Naive B cell (primary cell): Measurements from ENCODE around the gene ATAD3B. TPM values are rescaled to one million over a fixed set of nuclear protein-coding genes. Genes with fewer than 3 reads are reported as not detected.
"Not testable (repeated sequence)": the region's sequence is repeated elsewhere in the genome, so short reads cannot be mapped to it uniquely, and the experiment has no call there.

Source experiments
- ATAC-seq, 2 donors: fragments of 150-1000 bp; cut with Tn5 transposase; 2 replicates each; pipeline ENCODE4 v1.10.0; 2021; ENCODE audit warnings: low read depth in 2 of 2, mild to moderate bottlenecking in 2 of 2, moderate library complexity in 2 of 2
- DNase-seq: peaks from one replicate; pipeline ENCODE4 v3.0.0; 2022
- H3K27ac Mint-ChIP-seq, 6 donors: one replicate each; pipeline ENCODE4 v1.8.0; 2020 to 2022; ENCODE audit warnings: mild to moderate bottlenecking in 6 of 6, mixed read lengths in 6 of 6, moderate library complexity in 5 of 6, inconsistent platforms in 2 of 6
- H3K27me3 Mint-ChIP-seq, 3 donors: one replicate each; pipeline ENCODE4 v1.8.0; 2021 to 2022; ENCODE audit warnings: mixed read lengths in 3 of 3, mild to moderate bottlenecking in 1 of 3
- H3K36me3 Mint-ChIP-seq, 2 donors: one replicate each; pipeline ENCODE4 v1.8.0; 2020 to 2022; ENCODE audit warnings: mixed read lengths in 2 of 2, inconsistent platforms in 1 of 2, mild to moderate bottlenecking in 1 of 2
- H3K4me1 Mint-ChIP-seq, 3 donors: one replicate each; pipeline ENCODE4 v1.8.0; 2020 to 2022; ENCODE audit warnings: mixed read lengths in 3 of 3, inconsistent platforms in 1 of 3, mild to moderate bottlenecking in 1 of 3, moderate library complexity in 1 of 3
- H3K4me3 Mint-ChIP-seq, 8 donors: one replicate each; pipeline ENCODE4 v1.8.0; 2020 to 2022; ENCODE audit warnings: mild to moderate bottlenecking in 8 of 8, mixed read lengths in 8 of 8, moderate library complexity in 8 of 8, inconsistent platforms in 2 of 8
- H3K9me3 Mint-ChIP-seq, 7 donors: one replicate each; pipeline ENCODE4 v1.8.0; 2020 to 2022; ENCODE audit warnings: mixed read lengths in 7 of 7, mild to moderate bottlenecking in 5 of 7, inconsistent platforms in 2 of 7, moderate library complexity in 1 of 7
- polyA plus RNA-seq, 6 donors: library from polyadenylated mRNA; unstranded; fragments of 300-500 nt; fragmentation: Illumina TruSeq; gene quantifications; one replicate each; pipeline ENCODE4 v1.2.3, GENCODE V29; 2021; ENCODE audit warnings: low read depth in 6 of 6

The ATAD3B gene
- polyA plus RNA-seq, 6 donors from 2014 or later: 0.20 to 10.2 (median 2.9) TPM

- ATAC-seq, H3K36me3 Mint-ChIP-seq, H3K4me3 Mint-ChIP-seq, H3K27me3 Mint-ChIP-seq, H3K9me3 Mint-ChIP-seq, H3K27ac Mint-ChIP-seq, DNase-seq: not testable (repeated sequence)
- peaks cover 21 to 26% (median 24%) of the 10 kb centered on the region in 3 donors for H3K4me1 Mint-ChIP-seq
Observed at GRCh38 chr1:1508775-1509464, 37.4 kb downstream of the ATAD3B start.

- not testable (repeated sequence) for DNase-seq, H3K4me3 Mint-ChIP-seq, H3K36me3 Mint-ChIP-seq, H3K27me3 Mint-ChIP-seq, ATAC-seq, H3K9me3 Mint-ChIP-seq, H3K27ac Mint-ChIP-seq
- H3K4me1 Mint-ChIP-seq: peaks cover 21 to 29% (median 26%) of the 10 kb centered on the region in 3 donors
Observed at GRCh38 chr1:1509465-1509850, 37.9 kb downstream of the ATAD3B start.

- H3K9me3 Mint-ChIP-seq: no peaks in the 10 kb centered on the region
- no peaks in the 10 kb centered on the region for H3K27me3 Mint-ChIP-seq
- H3K27ac Mint-ChIP-seq: peak overlapping the region; percentile 85 to 95 (median 92)
- peak overlapping the region; percentile 85 to 93 (median 88) for H3K4me3 Mint-ChIP-seq
- H3K4me1 Mint-ChIP-seq: peaks cover 12 to 21% (median 12%) of the 10 kb centered on the region in 3 donors
- no peaks in the 10 kb centered on the region for H3K36me3 Mint-ChIP-seq
- DNase-seq: no peak
- no peak for ATAC-seq
Observed at GRCh38 chr1:1510912-1511532, 39.5 kb downstream of the ATAD3B start.

GRCh38 chr1:1511533-1512285 lies 40.1 kb downstream of the ATAD3B start, which contains the start of gene ATAD3A:
ATAD3A (plus strand) TSS chr1:1512162; CDS start chr1:1512269, 107 bp downstream.
- Mint-ChIP-seq H3K36me3 (no peaks in the 10 kb centered on the region), H3K4me1 (peaks cover 12 to 21% (median 12%) of the 10 kb centered on the region in 3 donors), H3K27me3 (no peaks in the 10 kb centered on the region), H3K27ac (peak within 1 kb of the TSS; percentile 87 to 99 (median 96)), H3K9me3 (no peaks in the 10 kb centered on the region), H3K4me3 (peak within 1 kb of the TSS; percentile 87 to 96 (median 92))
- DNase-seq (peak; percentile 91), ATAC-seq (peak; percentile 89 to 90)

- not testable (repeated sequence) for H3K9me3 Mint-ChIP-seq, H3K36me3 Mint-ChIP-seq, H3K27me3 Mint-ChIP-seq
- DNase-seq (peak; percentile 24), ATAC-seq (peak; percentile 8 to 12)
- Mint-ChIP-seq H3K4me3 (peak overlapping the region; percentile 49 to 90 (median 72)), H3K27ac (peak overlapping the region in 1 of 6 donors; percentile 93), H3K4me1 (peaks cover 12 to 21% (median 12%) of the 10 kb centered on the region in 3 donors)
Observed at GRCh38 chr1:1512425-1512824, 40.9 kb downstream of the ATAD3B start.

- Mint-ChIP-seq H3K4me3 (peak overlapping the region in 7 of 8 donors; percentile 49 to 83 (median 60)), H3K27ac (peak overlapping the region in 1 of 6 donors; percentile 76), H3K4me1 (peaks cover 12 to 21% (median 12%) of the 10 kb centered on the region in 3 donors)
- not testable (repeated sequence) for H3K27me3 Mint-ChIP-seq, ATAC-seq, H3K9me3 Mint-ChIP-seq, DNase-seq, H3K36me3 Mint-ChIP-seq
Observed at GRCh38 chr1:1513675-1514074, 42.1 kb downstream of the ATAD3B start.

- not testable (repeated sequence) for H3K27me3 Mint-ChIP-seq, DNase-seq, H3K9me3 Mint-ChIP-seq, ATAC-seq, H3K4me3 Mint-ChIP-seq, H3K27ac Mint-ChIP-seq, H3K36me3 Mint-ChIP-seq
- H3K4me1 Mint-ChIP-seq: peaks cover 12 to 21% (median 12%) of the 10 kb centered on the region in 3 donors
Observed at GRCh38 chr1:1514376-1514775, 42.8 kb downstream of the ATAD3B start.

- H3K9me3 Mint-ChIP-seq, H3K27me3 Mint-ChIP-seq, H3K36me3 Mint-ChIP-seq, ATAC-seq, DNase-seq: not testable (repeated sequence)
- peak overlapping the region in 1 of 8 donors; percentile 57 for H3K4me3 Mint-ChIP-seq
- peaks cover 3 to 15% (median 4%) of the 10 kb centered on the region in 3 donors for H3K4me1 Mint-ChIP-seq
- peak overlapping the region in 1 of 6 donors; percentile 66 for H3K27ac Mint-ChIP-seq
Observed at GRCh38 chr1:1516923-1517322, 45.4 kb downstream of the ATAD3B start.

- Mint-ChIP-seq H3K4me1 (peaks cover 0 to 10% (median 2%) of the 10 kb centered on the region in 3 donors), H3K4me3 (peak overlapping the region in 1 of 8 donors; percentile 29), H3K27me3 (no peaks in the 10 kb centered on the region), H3K27ac (peak overlapping the region in 2 of 6 donors; percentile 24 to 95), H3K9me3 (no peaks in the 10 kb centered on the region), H3K36me3 (peaks cover 0 to 5% of the 10 kb centered on the region in 2 donors)
- ATAC-seq: no peak
- DNase-seq: no peak
Observed at GRCh38 chr1:1517973-1518620, 46.5 kb downstream of the ATAD3B start.

- not testable (repeated sequence) for H3K9me3 Mint-ChIP-seq, DNase-seq, ATAC-seq, H3K27me3 Mint-ChIP-seq, H3K36me3 Mint-ChIP-seq, H3K4me3 Mint-ChIP-seq
- H3K27ac Mint-ChIP-seq: peak overlapping the region in 2 of 6 donors; percentile 24 to 92
- H3K4me1 Mint-ChIP-seq: peaks cover 0 to 10% (median 2%) of the 10 kb centered on the region in 3 donors
Observed at GRCh38 chr1:1518621-1519007, 47.0 kb downstream of the ATAD3B start.

GRCh38 chr1:1519805-1520505 lies 48.4 kb downstream of the ATAD3B start:
- not testable (repeated sequence) for H3K9me3 Mint-ChIP-seq, H3K36me3 Mint-ChIP-seq, ATAC-seq, H3K4me1 Mint-ChIP-seq, DNase-seq, H3K4me3 Mint-ChIP-seq, H3K27me3 Mint-ChIP-seq
- peak overlapping the region in 1 of 6 donors; percentile 70 for H3K27ac Mint-ChIP-seq

- peaks cover 0 to 5% of the 10 kb centered on the region in 2 donors for H3K36me3 Mint-ChIP-seq
- DNase-seq: no peak
- H3K4me3 Mint-ChIP-seq: no peak overlapping the region
- no peak overlapping the region for H3K27ac Mint-ChIP-seq
- H3K27me3 Mint-ChIP-seq: no peaks in the 10 kb centered on the region
- no peaks in the 10 kb centered on the region for H3K4me1 Mint-ChIP-seq
- no peaks in the 10 kb centered on the region for H3K9me3 Mint-ChIP-seq
- ATAC-seq: no peak
Observed at GRCh38 chr1:1521331-1521730, 49.8 kb downstream of the ATAD3B start.
